ENCODE results near the gene ALOX15. TPM values are rescaled to one million over a fixed set of nuclear protein-coding genes. Genes with fewer than 3 reads are reported as not detected.

ALOX15 gene
- total RNA-seq, 2 donors from 2014 or later, result not detected

GRCh38 chr17:4584101-4584916 lies 57.2 kb downstream of the ALOX15 start, which contains the start of gene SMTNL2:
Gene SMTNL2, plus strand, starts transcription at chr17:4584529. Its CDS starts 77 bp downstream, at chr17:4584606.
- WGBS, 2 donors, result 0 to 1% methylated on average over 9 to 79 of the region's 100 CpGs
- ATAC-seq (peak; percentile 47), DNase-seq (no peak)
- Histone ChIP-seq H3K4me3 (no peak within 1 kb of the TSS), H3K4me1 (peaks cover 16% of the 10 kb centered on the region), H3K9me3 (no peaks in the 10 kb centered on the region), H3K27ac (no peak within 1 kb of the TSS), H3K27me3 (peaks cover 0 to 24% of the 10 kb centered on the region in 2 donors), H3K36me3 (replicated peaks in 1 of 2; ENCODE audit: insufficient read depth in 1 of 2, low read depth in 2 of 2) (no peaks in the 10 kb centered on the region)
- TF ChIP-seq POLR2A (IDR thresholded peaks at IDR 0.05) (no peak), CTCF (IDR thresholded peaks at IDR 0.05) (no peak)
- intact Hi-C loops (cut with DNase I), result no loop called here

GRCh38 chr17:4583782-4584100 lies 57.7 kb downstream of the ALOX15 start:
- no peaks in the 10 kb centered on the region for H3K36me3 ChIP-seq (replicated peaks in 1 of 2; ENCODE audit: insufficient read depth in 1 of 2, low read depth in 2 of 2)
- H3K27ac ChIP-seq, result no peak overlapping the region
- no peak for TF ChIP-seq POLR2A (IDR thresholded peaks at IDR 0.05)
- TF ChIP-seq CTCF (IDR thresholded peaks at IDR 0.05), result peak in 1 of 7 experiments; percentile 16
- H3K4me3 ChIP-seq, result no peak overlapping the region
- 0 to 9% methylated on average over 3 to 12 of the region's 12 CpGs for WGBS, 2 donors
- no peak for DNase-seq
- ATAC-seq, result peak; percentile 10
- intact Hi-C loops (cut with DNase I), result no loop called here
- H3K9me3 ChIP-seq, result no peaks in the 10 kb centered on the region
- peaks cover 16% of the 10 kb centered on the region for H3K4me1 ChIP-seq
- peaks cover 0 to 24% of the 10 kb centered on the region in 2 donors for H3K27me3 ChIP-seq

- Histone ChIP-seq H3K4me3 (no peak overlapping the region), H3K9me3 (no peaks in the 10 kb centered on the region), H3K4me1 (peaks cover 16% of the 10 kb centered on the region), H3K27me3 (peaks cover 0 to 24% of the 10 kb centered on the region in 2 donors), H3K27ac (no peak overlapping the region), H3K36me3 (replicated peaks in 1 of 2; ENCODE audit: insufficient read depth in 1 of 2, low read depth in 2 of 2) (no peaks in the 10 kb centered on the region)
- intact Hi-C loops (cut with DNase I), result no loop called here
- TF ChIP-seq CTCF (IDR thresholded peaks at IDR 0.05) (no peak), POLR2A (IDR thresholded peaks at IDR 0.05) (no peak)
- 65 to 86% methylated on average over 3 of the region's 3 CpGs for WGBS, 2 donors
- DNase-seq, result no peak
- ATAC-seq, result no peak
Measured at GRCh38 chr17:4583206-4583605, 58.3 kb downstream of the ALOX15 start.

- intact Hi-C loops (cut with DNase I), result no loop called here
- TF ChIP-seq POLR2A (IDR thresholded peaks at IDR 0.05), result no peak
- no peak for TF ChIP-seq CTCF (IDR thresholded peaks at IDR 0.05)
- DNase-seq (no peak), ATAC-seq (no peak)
- Histone ChIP-seq H3K4me3 (no peak overlapping the region), H3K36me3 (replicated peaks in 1 of 2; ENCODE audit: insufficient read depth in 1 of 2, low read depth in 2 of 2) (no peaks in the 10 kb centered on the region), H3K9me3 (no peaks in the 10 kb centered on the region), H3K4me1 (peaks cover 16% of the 10 kb centered on the region), H3K27me3 (peaks cover 0 to 24% of the 10 kb centered on the region in 2 donors), H3K27ac (no peak overlapping the region)
- WGBS, 2 donors, result 73 to 81% methylated on average over 6 to 8 of the region's 8 CpGs
Measured at GRCh38 chr17:4582691-4583090, 58.8 kb downstream of the ALOX15 start.

- no peak for ATAC-seq
- TF ChIP-seq POLR2A (IDR thresholded peaks at IDR 0.05), result no peak
- TF ChIP-seq CTCF (IDR thresholded peaks at IDR 0.05), result no peak
- Histone ChIP-seq H3K9me3 (no peaks in the 10 kb centered on the region), H3K27ac (no peak overlapping the region), H3K4me1 (peaks cover 16% of the 10 kb centered on the region), H3K4me3 (no peak overlapping the region), H3K27me3 (peaks cover 0 to 24% of the 10 kb centered on the region in 2 donors), H3K36me3 (replicated peaks in 1 of 2; ENCODE audit: insufficient read depth in 1 of 2, low read depth in 2 of 2) (no peaks in the 10 kb centered on the region)
- intact Hi-C loops (cut with DNase I), result no loop called here
- DNase-seq, result no peak
- WGBS, 2 donors, result 43 to 47% methylated on average over 6 to 7 of the region's 7 CpGs
Measured at GRCh38 chr17:4582101-4582501, 59.4 kb downstream of the ALOX15 start.
